Panc1 (cell line): Measurements from ENCODE around the gene NDUFS6. TPM values are rescaled to one million over a fixed set of nuclear protein-coding genes. Genes with fewer than 3 reads are reported as not detected.

Experiments
- ATAC-seq: fragments of 200-7000 bp; cut with Tn5 transposase; 2 replicates; pipeline ENCODE4 v1.9.1; 2020; ENCODE audit warnings: mild to moderate bottlenecking, moderate library complexity
- BruUV-seq: library from RNA; stranded (reverse); fragments of 400-500 nt; replicated peaks from 2 replicates; lab custom pipeline; 2021; lab: Mats Ljungman, UMichigan
- CTCF ChIA-PET: fragments of 300-600 bp; sonication (Branson Sonifier 250); formaldehyde crosslinking; loops from one replicate; lab custom pipeline; 2022; ENCODE audit warnings: antibody characterized with exemption; lab: Charles Lee
- POLR2A ChIA-PET: fragments of 300-600 bp; sonication (Branson Sonifier 250); formaldehyde crosslinking; loops from one replicate; lab custom pipeline; 2022; ENCODE audit warnings: antibody characterized with exemption; lab: Charles Lee
- DNase-seq: peaks from one replicate; pipeline ENCODE4 v3.0.0-alpha.2; 2010; ENCODE audit warnings: low read depth, low spot score
- H3K27ac ChIP-seq: 2 replicates; pipeline ENCODE4 v1.5.1; 2011; ENCODE audit warnings: mild to moderate bottlenecking, low read length, inconsistent platforms
- H3K27me3 ChIP-seq: fragments of 200-500 bp; sonication (Bioruptor generic); 2 replicates; pipeline ENCODE4 v1.6.0; 2014; ENCODE audit warnings: low read length, inconsistent platforms; ENCODE audit not compliant: control insufficient read depth, insufficient read depth
- H3K36me3 ChIP-seq: fragments of 200-500 bp; sonication (Bioruptor generic); 2 replicates; pipeline ENCODE4 v1.5.1; 2014; ENCODE audit warnings: inconsistent platforms, mild to moderate bottlenecking, low read length, moderate library complexity; ENCODE audit not compliant: control insufficient read depth, insufficient read depth
- H3K4me1 ChIP-seq: 2 replicates; pipeline ENCODE4 v1.5.1; 2011; ENCODE audit warnings: inconsistent platforms, mild to moderate bottlenecking, low read length, moderate library complexity; ENCODE audit not compliant: control insufficient read depth, insufficient read depth
- H3K4me3 ChIP-seq, 2 experiments: 2 replicates each; pipeline ENCODE4 v1.5.1; 2011 to 2012; ENCODE audit warnings: low read depth in 2 of 2, low read length in 2 of 2, mild to moderate bottlenecking in 2 of 2, inconsistent platforms in 1 of 2, moderate library complexity in 1 of 2
- H3K9me3 ChIP-seq: fragments of 200-500 bp; sonication (Bioruptor generic); 2 replicates; pipeline ENCODE4 v1.5.1; 2014; ENCODE audit warnings: low read depth, mild to moderate bottlenecking, inconsistent platforms, low read length, moderate library complexity; ENCODE audit not compliant: control insufficient read depth, insufficient read depth
- CTCF ChIP-seq: fragments of 450-650 bp; IDR thresholded peaks from 2 replicates; pipeline ENCODE4 v1.5.1; 2017; ENCODE audit warnings: mild to moderate bottlenecking
- POLR2AphosphoS5 ChIP-seq: IDR thresholded peaks from 2 replicates; pipeline ENCODE4 v1.6.1; 2012; ENCODE audit warnings: mild to moderate bottlenecking, low read depth, low read length, moderate library complexity
- SIN3A ChIP-seq: IDR thresholded peaks from 2 replicates; pipeline ENCODE4 v1.6.1; 2012; ENCODE audit warnings: low read depth, mild to moderate bottlenecking, low read length, moderate library complexity, borderline replicate concordance; ENCODE audit not compliant: insufficient read depth
- TCF7L2 ChIP-seq: IDR thresholded peaks from 2 replicates; pipeline ENCODE4 v1.6.1; 2011; ENCODE audit warnings: mild to moderate bottlenecking, low read depth, low read length, inconsistent platforms
- in situ Hi-C: cut with HindIII; loops from 2 replicates; pipeline ENCODE4 v1.10.0; 2016; ENCODE audit warnings: low sequenced_read_pairs, low pct_unique_long_range_greater_than_20kb
- intact Hi-C: fragments of 100-400 bp; cut with micrococcal nuclease; formaldehyde crosslinking; loops from one replicate; pipeline ENCODE4 v1.10.0; 2022; ENCODE audit not compliant: unreplicated experiment
- total RNA-seq: library from RNA; stranded (reverse); gene quantifications from one replicate; pipeline ENCODE4 v1.2.1, GENCODE V29; 2021; ENCODE audit not compliant: unreplicated experiment
- TF ChIP-seq, protein P1 (sequence below), 2 experiments: IDR thresholded peaks; 2 replicates each; pipeline ENCODE4 v1.6.1; 2011 to 2012; ENCODE audit warnings: low read depth in 2 of 2, control low read depth in 1 of 2, low read length in 1 of 2, mild to moderate bottlenecking in 1 of 2, moderate library complexity in 1 of 2; ENCODE audit not compliant: insufficient read depth in 1 of 2

The NDUFS6 gene
- total RNA-seq, 1 experiment from 2014 or later = 70.6 TPM

DNA sequence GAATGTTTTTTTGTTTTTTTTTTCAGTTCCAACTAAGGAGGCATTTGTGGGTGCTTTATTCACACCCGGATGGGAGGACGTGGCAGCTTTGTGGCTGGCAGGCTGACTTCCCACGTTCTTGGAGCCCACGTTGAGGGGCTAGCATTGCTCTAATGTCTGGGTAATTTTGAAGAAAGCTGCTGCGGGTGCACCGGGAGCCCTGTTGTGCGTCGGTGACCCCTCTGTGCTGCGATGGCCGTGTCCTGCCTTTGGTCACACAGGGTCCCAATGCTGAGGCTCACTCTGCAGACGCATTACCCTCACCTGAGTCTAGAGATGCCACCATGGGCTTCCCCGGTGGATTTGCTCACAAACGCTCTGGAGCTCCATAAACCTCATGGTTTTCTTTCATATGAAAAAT, 34.2 kb downstream of the NDUFS6 start:
- Histone ChIP-seq H3K9me3 (no peaks in the 10 kb centered on the region), H3K27ac (no peak overlapping the region), H3K27me3 (no peaks in the 10 kb centered on the region), H3K4me1 (no peaks in the 10 kb centered on the region), H3K36me3 (no peaks in the 10 kb centered on the region), H3K4me3 (no peak overlapping the region)
- DNase-seq (no peak), ATAC-seq (no peak)
- no TSS peak for BruUV-seq
- POLR2A ChIA-PET = no interaction called here
- in situ Hi-C loops = no loop called here
- intact Hi-C loops = no loop called here
- TF ChIP-seq SIN3A (no peak), CTCF (no peak), POLR2AphosphoS5 (no peak), TCF7L2 (no peak)
- TF ChIP-seq, protein P1, sequence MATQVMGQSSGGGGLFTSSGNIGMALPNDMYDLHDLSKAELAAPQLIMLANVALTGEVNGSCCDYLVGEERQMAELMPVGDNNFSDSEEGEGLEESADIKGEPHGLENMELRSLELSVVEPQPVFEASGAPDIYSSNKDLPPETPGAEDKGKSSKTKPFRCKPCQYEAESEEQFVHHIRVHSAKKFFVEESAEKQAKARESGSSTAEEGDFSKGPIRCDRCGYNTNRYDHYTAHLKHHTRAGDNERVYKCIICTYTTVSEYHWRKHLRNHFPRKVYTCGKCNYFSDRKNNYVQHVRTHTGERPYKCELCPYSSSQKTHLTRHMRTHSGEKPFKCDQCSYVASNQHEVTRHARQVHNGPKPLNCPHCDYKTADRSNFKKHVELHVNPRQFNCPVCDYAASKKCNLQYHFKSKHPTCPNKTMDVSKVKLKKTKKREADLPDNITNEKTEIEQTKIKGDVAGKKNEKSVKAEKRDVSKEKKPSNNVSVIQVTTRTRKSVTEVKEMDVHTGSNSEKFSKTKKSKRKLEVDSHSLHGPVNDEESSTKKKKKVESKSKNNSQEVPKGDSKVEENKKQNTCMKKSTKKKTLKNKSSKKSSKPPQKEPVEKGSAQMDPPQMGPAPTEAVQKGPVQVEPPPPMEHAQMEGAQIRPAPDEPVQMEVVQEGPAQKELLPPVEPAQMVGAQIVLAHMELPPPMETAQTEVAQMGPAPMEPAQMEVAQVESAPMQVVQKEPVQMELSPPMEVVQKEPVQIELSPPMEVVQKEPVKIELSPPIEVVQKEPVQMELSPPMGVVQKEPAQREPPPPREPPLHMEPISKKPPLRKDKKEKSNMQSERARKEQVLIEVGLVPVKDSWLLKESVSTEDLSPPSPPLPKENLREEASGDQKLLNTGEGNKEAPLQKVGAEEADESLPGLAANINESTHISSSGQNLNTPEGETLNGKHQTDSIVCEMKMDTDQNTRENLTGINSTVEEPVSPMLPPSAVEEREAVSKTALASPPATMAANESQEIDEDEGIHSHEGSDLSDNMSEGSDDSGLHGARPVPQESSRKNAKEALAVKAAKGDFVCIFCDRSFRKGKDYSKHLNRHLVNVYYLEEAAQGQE (IDR thresholded peaks at IDR 0.05; ENCODE audit: insufficient read depth in 1 of 2, low read depth in 2 of 2, low read length in 1 of 2) = no peak
- CTCF ChIA-PET = no interaction called here

- H3K9me3 ChIP-seq = no peaks in the 10 kb centered on the region
- ATAC-seq (no peak), DNase-seq (no peak)
- intact Hi-C loops = no loop called here
- in situ Hi-C loops = no loop called here
- no peaks in the 10 kb centered on the region for H3K4me1 ChIP-seq
- TF ChIP-seq, protein P1 (IDR thresholded peaks at IDR 0.05; ENCODE audit: insufficient read depth in 1 of 2, low read depth in 2 of 2, low read length in 1 of 2) = no peak
- no peak for TF ChIP-seq CTCF
- TF ChIP-seq POLR2AphosphoS5 = no peak
- no peak for TF ChIP-seq TCF7L2
- TF ChIP-seq SIN3A = no peak
- H3K27me3 ChIP-seq = no peaks in the 10 kb centered on the region
- BruUV-seq = no TSS peak
- H3K4me3 ChIP-seq = no peak overlapping the region
- ChIA-PET POLR2A (no interaction called here), CTCF (interaction anchor here (0.6 kb wide), 1 partner anchor 53 kb away, joined by 3 read pairs; no protein-coding TSS in a partner anchor)
- H3K36me3 ChIP-seq = no peaks in the 10 kb centered on the region
- no peak overlapping the region for H3K27ac ChIP-seq
These were observed 35.1 kb downstream of the NDUFS6 start for GRCh38 chr5:1836176-1836890.
